ENCODE results near the gene PSMG3.
A peak's percentile ranks its signal among the peaks of the same experiment; 100 is the strongest.

PSMG3 gene

DNA sequence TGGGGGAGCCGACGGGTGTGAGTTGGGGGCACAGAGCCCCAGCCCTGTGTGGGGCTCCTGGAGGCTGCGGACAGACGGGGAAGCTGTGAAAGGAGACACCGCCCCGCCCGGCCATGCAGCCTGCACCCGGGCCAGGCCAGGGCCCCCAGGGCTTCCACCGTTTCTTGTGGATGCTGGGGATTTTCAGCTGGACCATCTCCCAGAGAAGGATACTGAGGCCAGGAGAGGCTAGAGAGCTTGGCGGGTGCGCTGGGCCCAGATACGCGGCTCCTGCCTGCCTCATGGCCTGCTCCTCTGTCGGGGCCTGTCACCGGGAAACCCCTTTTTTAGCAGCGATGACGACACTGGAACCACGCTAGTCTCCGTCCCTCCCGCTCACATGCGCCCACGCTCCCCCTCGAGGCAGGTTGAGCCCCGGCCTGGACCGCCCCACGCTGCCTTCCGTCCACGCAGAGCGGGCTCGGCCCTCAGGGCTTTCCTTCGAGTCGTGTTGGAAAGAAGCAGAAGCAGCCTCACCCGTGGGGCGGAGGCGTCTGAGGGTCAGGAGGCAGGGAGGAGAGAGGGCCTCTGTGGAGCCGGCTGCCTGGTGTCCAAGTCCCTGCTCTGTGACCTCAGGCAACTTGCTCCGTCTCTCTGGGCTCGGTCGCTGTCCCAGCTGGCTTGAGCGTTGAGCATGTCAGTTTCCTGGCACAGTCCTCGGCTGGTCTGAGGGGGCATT is 25.5 kb downstream of the PSMG3 start:
- ATAC-seq, result peak; percentile 2
- TF ChIP-seq SNAI2 (CRISPR knock-in tag; IDR thresholded peaks at IDR 0.05) (no peak), GLIS3 (CRISPR knock-in tag; IDR thresholded peaks at IDR 0.05) (no peak), ZFP3 (CRISPR knock-in tag; IDR thresholded peaks at IDR 0.05) (no peak), ZNF70 (CRISPR knock-in tag; IDR thresholded peaks at IDR 0.05) (no peak), TOX (CRISPR knock-in tag; IDR thresholded peaks at IDR 0.05; ENCODE audit: borderline replicate concordance) (no peak), ISL1 (CRISPR knock-in tag; IDR thresholded peaks at IDR 0.05) (no peak), ZFP30 (CRISPR knock-in tag; IDR thresholded peaks at IDR 0.05) (no peak), ZNF565 (CRISPR knock-in tag; conservative IDR thresholded peaks at IDR 0.05; ENCODE audit: low read depth) (no peak)
- TF ChIP-seq, protein P1, sequence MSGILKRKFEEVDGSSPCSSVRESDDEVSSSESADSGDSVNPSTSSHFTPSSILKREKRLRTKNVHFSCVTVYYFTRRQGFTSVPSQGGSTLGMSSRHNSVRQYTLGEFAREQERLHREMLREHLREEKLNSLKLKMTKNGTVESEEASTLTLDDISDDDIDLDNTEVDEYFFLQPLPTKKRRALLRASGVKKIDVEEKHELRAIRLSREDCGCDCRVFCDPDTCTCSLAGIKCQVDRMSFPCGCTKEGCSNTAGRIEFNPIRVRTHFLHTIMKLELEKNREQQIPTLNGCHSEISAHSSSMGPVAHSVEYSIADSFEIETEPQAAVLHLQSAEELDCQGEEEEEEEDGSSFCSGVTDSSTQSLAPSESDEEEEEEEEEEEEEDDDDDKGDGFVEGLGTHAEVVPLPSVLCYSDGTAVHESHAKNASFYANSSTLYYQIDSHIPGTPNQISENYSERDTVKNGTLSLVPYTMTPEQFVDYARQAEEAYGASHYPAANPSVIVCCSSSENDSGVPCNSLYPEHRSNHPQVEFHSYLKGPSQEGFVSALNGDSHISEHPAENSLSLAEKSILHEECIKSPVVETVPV (CRISPR knock-in tag; IDR thresholded peaks at IDR 0.05), result no peak
- TF ChIP-seq, protein P2, sequence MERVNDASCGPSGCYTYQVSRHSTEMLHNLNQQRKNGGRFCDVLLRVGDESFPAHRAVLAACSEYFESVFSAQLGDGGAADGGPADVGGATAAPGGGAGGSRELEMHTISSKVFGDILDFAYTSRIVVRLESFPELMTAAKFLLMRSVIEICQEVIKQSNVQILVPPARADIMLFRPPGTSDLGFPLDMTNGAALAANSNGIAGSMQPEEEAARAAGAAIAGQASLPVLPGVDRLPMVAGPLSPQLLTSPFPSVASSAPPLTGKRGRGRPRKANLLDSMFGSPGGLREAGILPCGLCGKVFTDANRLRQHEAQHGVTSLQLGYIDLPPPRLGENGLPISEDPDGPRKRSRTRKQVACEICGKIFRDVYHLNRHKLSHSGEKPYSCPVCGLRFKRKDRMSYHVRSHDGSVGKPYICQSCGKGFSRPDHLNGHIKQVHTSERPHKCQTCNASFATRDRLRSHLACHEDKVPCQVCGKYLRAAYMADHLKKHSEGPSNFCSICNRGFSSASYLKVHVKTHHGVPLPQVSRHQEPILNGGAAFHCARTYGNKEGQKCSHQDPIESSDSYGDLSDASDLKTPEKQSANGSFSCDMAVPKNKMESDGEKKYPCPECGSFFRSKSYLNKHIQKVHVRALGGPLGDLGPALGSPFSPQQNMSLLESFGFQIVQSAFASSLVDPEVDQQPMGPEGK (CRISPR knock-in tag; IDR thresholded peaks at IDR 0.05; ENCODE audit: borderline replicate concordance), result no peak
- TF ChIP-seq, protein P3, sequence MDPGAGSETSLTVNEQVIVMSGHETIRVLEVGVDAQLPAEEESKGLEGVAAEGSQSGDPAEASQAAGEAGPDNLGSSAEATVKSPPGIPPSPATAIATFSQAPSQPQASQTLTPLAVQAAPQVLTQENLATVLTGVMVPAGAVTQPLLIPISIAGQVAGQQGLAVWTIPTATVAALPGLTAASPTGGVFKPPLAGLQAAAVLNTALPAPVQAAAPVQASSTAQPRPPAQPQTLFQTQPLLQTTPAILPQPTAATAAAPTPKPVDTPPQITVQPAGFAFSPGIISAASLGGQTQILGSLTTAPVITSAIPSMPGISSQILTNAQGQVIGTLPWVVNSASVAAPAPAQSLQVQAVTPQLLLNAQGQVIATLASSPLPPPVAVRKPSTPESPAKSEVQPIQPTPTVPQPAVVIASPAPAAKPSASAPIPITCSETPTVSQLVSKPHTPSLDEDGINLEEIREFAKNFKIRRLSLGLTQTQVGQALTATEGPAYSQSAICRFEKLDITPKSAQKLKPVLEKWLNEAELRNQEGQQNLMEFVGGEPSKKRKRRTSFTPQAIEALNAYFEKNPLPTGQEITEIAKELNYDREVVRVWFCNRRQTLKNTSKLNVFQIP (CRISPR knock-in tag; IDR thresholded peaks at IDR 0.05; ENCODE audit: borderline replicate concordance, low read depth), result no peak

DNA sequence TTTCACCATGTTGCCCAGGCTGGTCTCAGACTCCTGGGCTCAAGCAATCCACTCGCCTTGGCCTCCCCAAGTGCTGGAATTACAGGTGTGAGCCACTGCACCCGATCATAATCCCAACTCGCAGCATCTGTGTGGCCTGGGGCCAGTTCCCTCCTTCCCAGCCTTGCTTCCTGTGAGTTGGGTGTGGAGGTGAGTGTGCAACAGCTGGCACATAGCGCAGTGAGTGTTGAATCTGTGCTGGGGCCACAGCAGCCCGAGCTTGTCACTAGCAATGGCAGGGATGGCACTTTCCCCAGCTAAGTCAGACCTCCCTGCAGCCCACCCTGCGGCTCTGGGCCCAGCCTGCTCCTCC is 26.0 kb downstream of the PSMG3 start:
- TF ChIP-seq PPARA (CRISPR knock-in tag; IDR thresholded peaks at IDR 0.05; ENCODE audit: borderline replicate concordance), result no peak
- no peak for TF ChIP-seq GLIS3 (CRISPR knock-in tag; IDR thresholded peaks at IDR 0.05)
- TF ChIP-seq, protein P4, sequence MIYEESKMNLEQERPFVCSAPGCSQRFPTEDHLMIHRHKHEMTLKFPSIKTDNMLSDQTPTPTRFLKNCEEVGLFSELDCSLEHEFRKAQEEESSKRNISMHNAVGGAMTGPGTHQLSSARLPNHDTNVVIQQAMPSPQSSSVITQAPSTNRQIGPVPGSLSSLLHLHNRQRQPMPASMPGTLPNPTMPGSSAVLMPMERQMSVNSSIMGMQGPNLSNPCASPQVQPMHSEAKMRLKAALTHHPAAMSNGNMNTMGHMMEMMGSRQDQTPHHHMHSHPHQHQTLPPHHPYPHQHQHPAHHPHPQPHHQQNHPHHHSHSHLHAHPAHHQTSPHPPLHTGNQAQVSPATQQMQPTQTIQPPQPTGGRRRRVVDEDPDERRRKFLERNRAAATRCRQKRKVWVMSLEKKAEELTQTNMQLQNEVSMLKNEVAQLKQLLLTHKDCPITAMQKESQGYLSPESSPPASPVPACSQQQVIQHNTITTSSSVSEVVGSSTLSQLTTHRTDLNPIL (CRISPR knock-in tag; IDR thresholded peaks at IDR 0.05; ENCODE audit: low read depth), result no peak
- TF ChIP-seq, protein P5, sequence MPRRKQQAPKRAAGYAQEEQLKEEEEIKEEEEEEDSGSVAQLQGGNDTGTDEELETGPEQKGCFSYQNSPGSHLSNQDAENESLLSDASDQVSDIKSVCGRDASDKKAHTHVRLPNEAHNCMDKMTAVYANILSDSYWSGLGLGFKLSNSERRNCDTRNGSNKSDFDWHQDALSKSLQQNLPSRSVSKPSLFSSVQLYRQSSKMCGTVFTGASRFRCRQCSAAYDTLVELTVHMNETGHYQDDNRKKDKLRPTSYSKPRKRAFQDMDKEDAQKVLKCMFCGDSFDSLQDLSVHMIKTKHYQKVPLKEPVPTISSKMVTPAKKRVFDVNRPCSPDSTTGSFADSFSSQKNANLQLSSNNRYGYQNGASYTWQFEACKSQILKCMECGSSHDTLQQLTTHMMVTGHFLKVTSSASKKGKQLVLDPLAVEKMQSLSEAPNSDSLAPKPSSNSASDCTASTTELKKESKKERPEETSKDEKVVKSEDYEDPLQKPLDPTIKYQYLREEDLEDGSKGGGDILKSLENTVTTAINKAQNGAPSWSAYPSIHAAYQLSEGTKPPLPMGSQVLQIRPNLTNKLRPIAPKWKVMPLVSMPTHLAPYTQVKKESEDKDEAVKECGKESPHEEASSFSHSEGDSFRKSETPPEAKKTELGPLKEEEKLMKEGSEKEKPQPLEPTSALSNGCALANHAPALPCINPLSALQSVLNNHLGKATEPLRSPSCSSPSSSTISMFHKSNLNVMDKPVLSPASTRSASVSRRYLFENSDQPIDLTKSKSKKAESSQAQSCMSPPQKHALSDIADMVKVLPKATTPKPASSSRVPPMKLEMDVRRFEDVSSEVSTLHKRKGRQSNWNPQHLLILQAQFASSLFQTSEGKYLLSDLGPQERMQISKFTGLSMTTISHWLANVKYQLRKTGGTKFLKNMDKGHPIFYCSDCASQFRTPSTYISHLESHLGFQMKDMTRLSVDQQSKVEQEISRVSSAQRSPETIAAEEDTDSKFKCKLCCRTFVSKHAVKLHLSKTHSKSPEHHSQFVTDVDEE (CRISPR knock-in tag; IDR thresholded peaks at IDR 0.05), result no peak
- TF ChIP-seq, protein P2 (CRISPR knock-in tag; IDR thresholded peaks at IDR 0.05; ENCODE audit: borderline replicate concordance), result no peak
- TF ChIP-seq ZFP3 (CRISPR knock-in tag; IDR thresholded peaks at IDR 0.05), result no peak
- no peak for TF ChIP-seq ZFP30 (CRISPR knock-in tag; IDR thresholded peaks at IDR 0.05)
- no peak for TF ChIP-seq TOX (CRISPR knock-in tag; IDR thresholded peaks at IDR 0.05; ENCODE audit: borderline replicate concordance)
- no peak for TF ChIP-seq BACH2 (CRISPR knock-in tag; IDR thresholded peaks at IDR 0.05; ENCODE audit: borderline replicate concordance)
- no peak for TF ChIP-seq CSDC2 (CRISPR knock-in tag; IDR thresholded peaks at IDR 0.05)
- no peak for ATAC-seq

All from SK-N-SH treated with all-trans-retinoic acid at 6 μM for 48 hours (cell line).